ENCODE measurements around the gene PKP4.

- TF ChIP-seq POLR2AphosphoS5 (IDR thresholded peaks at IDR 0.05; ENCODE audit: low read depth, low read length) (no peak), TAF1 (IDR thresholded peaks at IDR 0.05; ENCODE audit: borderline replicate concordance, insufficient read depth, low read length) (no peak)
Measured at GRCh38 chr2:158695305-158695704, 238.6 kb downstream of the PKP4 start.
